AG09309 (cell line): Measurements from ENCODE around the gene APCS.

Experiments
- DNase-seq: peaks from one replicate; pipeline ENCODE4 v3.0.0-alpha.2; 2010; ENCODE audit warnings: low read depth
- H3K4me3 ChIP-seq: 2 replicates; pipeline ENCODE4 v1.5.1; 2011; ENCODE audit warnings: mild to moderate bottlenecking, low read depth, low read length, moderate library complexity; ENCODE audit not compliant: control insufficient read depth
- CTCF ChIP-seq: IDR thresholded peaks from 2 replicates; pipeline ENCODE4 v1.5.1; 2011; ENCODE audit warnings: mild to moderate bottlenecking, low read depth, low read length, inconsistent platforms; ENCODE audit not compliant: insufficient read depth, control insufficient read depth; ENCODE audit errors: missing control alignments

APCS gene

DNA sequence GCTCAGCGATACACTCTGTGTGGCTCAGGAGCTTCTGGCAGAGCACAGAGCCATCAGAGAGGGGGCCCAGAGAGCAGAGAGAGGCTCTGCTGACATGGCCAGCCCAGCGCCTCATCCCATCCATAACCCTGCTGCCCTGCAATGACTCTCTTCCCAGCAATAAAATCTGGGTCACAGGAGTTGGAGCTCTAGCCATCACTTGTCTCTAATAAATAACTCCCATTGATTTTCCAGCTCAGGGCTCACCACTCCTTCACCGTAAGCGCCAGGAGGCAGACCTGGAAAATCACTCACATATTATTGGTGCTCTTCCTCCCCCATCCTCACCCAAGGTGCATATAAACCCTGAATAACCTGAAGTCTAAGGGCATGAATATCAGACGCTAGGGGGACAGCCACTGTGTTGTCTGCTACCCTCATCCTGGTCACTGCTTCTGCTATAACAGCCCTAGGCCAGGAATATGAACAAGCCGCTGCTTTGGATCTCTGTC lies at the start of gene APCS:
Gene APCS, plus strand, starts transcription at position 366 of the 491 bp plus-strand sequence. Its CDS starts 96 bp downstream, at position 462.
- TF ChIP-seq CTCF: no peak
- no peak within 1 kb of the TSS for H3K4me3 ChIP-seq
- no peak for DNase-seq

- no peak for TF ChIP-seq CTCF
- DNase-seq: no peak
- no peak overlapping the region for H3K4me3 ChIP-seq
Measured at GRCh38 chr1:159548126-159548525, 39.5 kb upstream of the APCS start.

- DNase-seq: no peak
- no peak for TF ChIP-seq CTCF
- no peak overlapping the region for H3K4me3 ChIP-seq
Measured at GRCh38 chr1:159554261-159554660, 33.4 kb upstream of the APCS start.

DNA sequence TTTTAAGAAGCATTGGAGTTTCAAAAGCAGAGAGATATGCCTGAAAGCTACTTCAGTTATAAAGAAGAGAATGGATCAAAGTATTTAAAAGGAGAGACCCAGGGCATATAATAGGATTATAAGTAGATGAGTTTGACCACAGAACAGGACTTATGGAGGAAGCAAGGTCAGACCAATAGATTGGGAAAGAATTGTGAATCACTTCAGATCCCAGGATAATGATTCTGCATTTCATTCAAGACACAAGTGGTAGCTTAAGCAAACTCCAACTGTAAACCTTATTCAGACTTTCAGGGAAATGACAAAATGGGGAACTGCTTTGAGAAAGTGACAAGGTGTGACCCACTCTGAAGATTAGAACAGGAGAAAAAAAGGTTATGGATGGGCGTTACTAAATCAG lies 32.9 kb upstream of the APCS start:
- no peak overlapping the region for H3K4me3 ChIP-seq
- TF ChIP-seq CTCF: no peak
- DNase-seq: no peak

GRCh38 chr1:159556931-159557369 lies 30.7 kb upstream of the APCS start:
- no peak for DNase-seq
- TF ChIP-seq CTCF: no peak

DNA sequence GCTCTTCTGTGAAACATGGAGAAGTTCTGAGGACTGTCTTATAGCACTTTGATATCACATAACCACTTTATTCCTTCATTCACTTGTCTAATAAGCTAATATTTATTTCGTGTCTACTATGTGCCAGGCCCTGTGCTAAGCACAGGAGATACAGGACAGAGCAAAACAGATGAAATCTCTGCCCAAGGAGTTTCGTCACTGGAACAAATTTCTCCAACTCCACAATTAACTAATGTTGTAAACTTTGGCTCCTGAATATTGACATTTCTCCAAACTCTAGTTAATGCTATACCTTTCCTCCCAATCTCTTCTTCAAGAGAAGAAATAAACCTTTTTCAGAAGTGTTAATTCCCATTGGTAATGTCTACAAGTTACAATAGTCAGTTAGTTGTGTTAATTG lies 27.0 kb upstream of the APCS start:
- no peak for DNase-seq
- H3K4me3 ChIP-seq: no peak overlapping the region
- no peak for TF ChIP-seq CTCF

More at GRCh38 chr1:159556931-159557369, 30.7 kb upstream of the APCS start:
- H3K4me3 ChIP-seq: no peak overlapping the region

GRCh38 chr1:159561497-159561896 lies 26.1 kb upstream of the APCS start:
- no peak for DNase-seq

More at GRCh38 chr1:159561497-159561896, 26.1 kb upstream of the APCS start:
- H3K4me3 ChIP-seq: no peak overlapping the region
- TF ChIP-seq CTCF: no peak
